Naive B cell (primary cell): ENCODE data around the gene PCCA. TPM values are rescaled to one million over a fixed set of nuclear protein-coding genes. Genes with fewer than 3 reads are reported as not detected.
"Not testable (repeated sequence)": the region's sequence is repeated elsewhere in the genome, so short reads cannot be mapped to it uniquely, and the experiment has no call there.

Source experiments
- ATAC-seq, 2 donors: fragments of 150-1000 bp; cut with Tn5 transposase; 2 replicates each; pipeline ENCODE4 v1.10.0; 2021; ENCODE audit warnings: low read depth in 2 of 2, mild to moderate bottlenecking in 2 of 2, moderate library complexity in 2 of 2
- DNase-seq: peaks from one replicate; pipeline ENCODE4 v3.0.0; 2022
- H3K27ac Mint-ChIP-seq, 6 donors: one replicate each; pipeline ENCODE4 v1.8.0; 2020 to 2022; ENCODE audit warnings: mild to moderate bottlenecking in 6 of 6, mixed read lengths in 6 of 6, moderate library complexity in 5 of 6, inconsistent platforms in 2 of 6
- H3K27me3 Mint-ChIP-seq, 3 donors: one replicate each; pipeline ENCODE4 v1.8.0; 2021 to 2022; ENCODE audit warnings: mixed read lengths in 3 of 3, mild to moderate bottlenecking in 1 of 3
- H3K36me3 Mint-ChIP-seq, 2 donors: one replicate each; pipeline ENCODE4 v1.8.0; 2020 to 2022; ENCODE audit warnings: mixed read lengths in 2 of 2, inconsistent platforms in 1 of 2, mild to moderate bottlenecking in 1 of 2
- H3K4me1 Mint-ChIP-seq, 3 donors: one replicate each; pipeline ENCODE4 v1.8.0; 2020 to 2022; ENCODE audit warnings: mixed read lengths in 3 of 3, inconsistent platforms in 1 of 3, mild to moderate bottlenecking in 1 of 3, moderate library complexity in 1 of 3
- H3K4me3 Mint-ChIP-seq, 8 donors: one replicate each; pipeline ENCODE4 v1.8.0; 2020 to 2022; ENCODE audit warnings: mild to moderate bottlenecking in 8 of 8, mixed read lengths in 8 of 8, moderate library complexity in 8 of 8, inconsistent platforms in 2 of 8
- H3K9me3 Mint-ChIP-seq, 7 donors: one replicate each; pipeline ENCODE4 v1.8.0; 2020 to 2022; ENCODE audit warnings: mixed read lengths in 7 of 7, mild to moderate bottlenecking in 5 of 7, inconsistent platforms in 2 of 7, moderate library complexity in 1 of 7
- polyA plus RNA-seq, 6 donors: library from polyadenylated mRNA; unstranded; fragments of 300-500 nt; fragmentation: Illumina TruSeq; gene quantifications; one replicate each; pipeline ENCODE4 v1.2.3, GENCODE V29; 2021; ENCODE audit warnings: low read depth in 6 of 6

The PCCA gene
- polyA plus RNA-seq, 6 donors from 2014 or later: 2.4 to 8.4 (median 4.6) TPM

DNA sequence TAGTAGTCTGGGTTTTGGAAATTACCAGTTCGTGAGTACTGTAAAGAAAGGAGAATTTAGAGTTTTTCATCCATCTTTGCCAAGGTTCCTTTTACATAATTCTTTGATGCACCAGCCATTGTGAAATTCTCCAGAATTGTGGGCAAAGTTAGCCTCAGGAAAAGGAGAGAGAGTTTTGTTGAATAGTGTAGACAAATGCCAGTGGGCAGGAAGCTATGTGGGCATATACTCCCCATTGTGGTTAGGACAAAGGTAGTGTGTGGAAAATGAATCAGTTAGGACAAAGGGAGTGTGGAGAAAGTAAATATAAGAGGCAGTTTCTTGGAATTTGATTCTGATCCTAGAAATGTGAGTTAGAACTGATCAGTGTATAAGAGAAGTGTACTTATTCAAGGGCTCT, 67.9 kb downstream of the PCCA start:
- Mint-ChIP-seq H3K4me1 (peaks cover 0 to 2% (median 0%) of the 10 kb centered on the region in 3 donors), H3K36me3 (peaks cover 7 to 14% of the 10 kb centered on the region in 2 donors), H3K27me3 (no peaks in the 10 kb centered on the region), H3K4me3 (no peak overlapping the region), H3K9me3 (no peaks in the 10 kb centered on the region), H3K27ac (peak overlapping the region in 1 of 6 donors; percentile 49)
- no peak for DNase-seq
- ATAC-seq: no peak

DNA sequence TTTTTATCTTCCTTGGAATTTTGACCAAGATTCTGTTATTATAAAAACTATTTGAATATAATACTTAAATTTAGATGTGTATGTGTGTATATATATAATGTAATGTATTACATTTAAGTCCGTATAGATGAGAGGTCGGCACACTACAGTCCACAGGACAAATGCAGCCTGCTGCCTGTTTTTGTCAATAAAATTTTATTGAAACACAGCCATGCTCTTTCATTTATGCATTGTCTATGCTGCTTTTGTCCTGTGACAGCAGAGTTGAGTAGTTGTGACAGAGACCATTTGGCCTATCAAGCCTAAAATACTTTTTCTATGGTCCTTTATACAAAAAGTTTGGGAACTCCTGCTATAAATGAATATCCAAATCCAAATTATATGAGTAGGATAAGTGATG, 69.7 kb downstream of the PCCA start:
- H3K9me3 Mint-ChIP-seq: no peaks in the 10 kb centered on the region
- H3K4me3 Mint-ChIP-seq: no peak overlapping the region
- no peaks in the 10 kb centered on the region for H3K27me3 Mint-ChIP-seq
- DNase-seq (no peak), ATAC-seq (no peak)
- H3K4me1 Mint-ChIP-seq: peaks cover 0 to 2% (median 0%) of the 10 kb centered on the region in 3 donors
- no peak overlapping the region for H3K27ac Mint-ChIP-seq
- peaks cover 7 to 17% of the 10 kb centered on the region in 2 donors for H3K36me3 Mint-ChIP-seq

DNA sequence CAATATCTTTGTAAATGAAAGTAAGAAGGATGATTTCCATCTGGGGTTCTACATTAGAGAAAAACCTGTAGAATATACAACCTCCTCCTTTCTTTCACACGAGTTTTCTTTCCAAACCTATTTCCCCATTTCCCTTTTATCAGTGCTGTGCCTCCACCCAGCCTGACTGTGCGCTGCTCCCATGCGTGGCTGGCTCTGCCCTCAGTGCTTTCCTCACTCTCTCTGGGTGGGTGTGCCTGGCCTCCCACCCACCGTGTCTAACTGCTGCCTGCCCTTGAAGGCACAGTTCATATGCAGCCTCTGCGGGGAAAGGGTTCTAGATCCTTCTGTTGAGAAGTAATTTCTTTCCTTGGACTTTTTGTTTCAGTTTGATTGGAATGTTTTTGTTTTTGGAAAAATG, 70.7 kb downstream of the PCCA start:
- Mint-ChIP-seq H3K27ac (peak overlapping the region in 2 of 6 donors; percentile 57 to 74), H3K4me1 (peaks cover 0 to 2% (median 0%) of the 10 kb centered on the region in 3 donors), H3K4me3 (no peak overlapping the region), H3K9me3 (peaks cover 0 to 2% (median 0%) of the 10 kb centered on the region in 7 donors), H3K27me3 (no peaks in the 10 kb centered on the region), H3K36me3 (peaks cover 7 to 14% of the 10 kb centered on the region in 2 donors)
- DNase-seq: no peak
- no peak for ATAC-seq

DNA sequence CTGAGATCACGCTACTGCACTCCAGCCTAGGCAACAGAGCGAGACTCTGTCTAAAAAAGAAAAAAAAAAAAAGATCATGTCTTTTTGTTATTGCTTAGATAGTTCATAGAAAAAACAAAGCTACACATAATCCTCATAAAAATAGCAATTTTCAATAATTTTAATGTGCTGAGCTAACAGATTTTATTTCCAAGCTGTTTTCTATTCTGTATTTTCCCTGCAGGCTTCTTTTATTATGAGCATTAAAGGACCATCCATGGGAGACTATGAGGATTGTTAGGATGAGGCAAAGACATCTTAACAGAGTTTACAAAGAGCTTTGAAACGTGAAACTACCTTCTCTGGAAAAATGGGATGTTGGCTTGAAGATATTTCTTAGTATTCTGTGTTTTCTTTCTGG, 71.6 kb downstream of the PCCA start:
- Mint-ChIP-seq H3K9me3 (peaks cover 0 to 2% (median 0%) of the 10 kb centered on the region in 7 donors), H3K27ac (no peak overlapping the region), H3K4me3 (no peak overlapping the region), H3K27me3 (no peaks in the 10 kb centered on the region), H3K36me3 (peaks cover 7 to 12% of the 10 kb centered on the region in 2 donors), H3K4me1 (peaks cover 0 to 2% (median 0%) of the 10 kb centered on the region in 3 donors)
- ATAC-seq (no peak), DNase-seq (no peak)

DNA sequence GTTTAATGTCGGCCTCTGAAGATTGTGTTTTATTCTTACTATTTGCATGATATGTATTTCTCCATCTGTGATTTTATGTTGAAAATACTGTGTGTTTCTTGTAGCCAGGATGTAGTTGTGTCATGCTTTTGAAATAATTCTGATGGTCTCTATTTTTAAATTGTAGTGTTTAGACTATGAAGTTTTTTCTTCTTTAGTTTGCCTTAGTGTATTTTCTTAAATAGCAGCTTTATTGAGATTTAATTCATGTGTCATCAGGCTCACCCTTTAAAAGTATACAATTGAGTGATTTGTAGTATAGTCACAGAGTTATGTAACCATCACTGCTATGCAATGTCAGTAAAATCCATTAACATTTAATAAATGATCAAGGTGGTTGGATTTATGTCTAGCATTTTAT, 74.5 kb downstream of the PCCA start:
- Mint-ChIP-seq H3K36me3 (peaks cover 0 to 19% of the 10 kb centered on the region in 2 donors), H3K27me3 (no peaks in the 10 kb centered on the region), H3K27ac (no peak overlapping the region), H3K4me3 (no peak overlapping the region), H3K4me1 (no peaks in the 10 kb centered on the region), H3K9me3 (peaks cover 0 to 2% (median 0%) of the 10 kb centered on the region in 7 donors)
- DNase-seq: no peak
- ATAC-seq: no peak

DNA sequence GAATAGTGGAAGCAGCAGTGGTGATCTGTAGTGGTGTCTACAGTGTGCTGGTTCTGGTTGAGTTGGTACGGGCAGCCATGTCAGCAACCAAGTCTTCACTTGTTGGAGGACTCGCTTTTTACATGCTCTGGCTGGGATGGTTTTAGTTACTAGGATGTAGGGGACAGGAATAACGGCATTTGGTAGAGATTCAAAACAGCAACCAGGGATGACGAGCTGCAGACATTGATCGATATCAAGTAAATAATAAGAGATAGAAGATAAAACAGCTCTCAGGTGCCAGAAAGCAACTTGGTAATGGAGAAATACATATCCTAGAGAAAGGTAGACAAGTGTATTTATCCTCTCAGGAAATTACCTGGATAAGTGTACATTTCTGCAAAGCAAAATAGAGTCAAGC, 84.3 kb downstream of the PCCA start:
- no peak for DNase-seq
- H3K4me1 Mint-ChIP-seq: no peaks in the 10 kb centered on the region
- peaks cover 14 to 16% of the 10 kb centered on the region in 2 donors for H3K36me3 Mint-ChIP-seq
- no peak overlapping the region for H3K27ac Mint-ChIP-seq
- peaks cover 0 to 12% (median 4%) of the 10 kb centered on the region in 7 donors for H3K9me3 Mint-ChIP-seq
- ATAC-seq: no peak
- H3K4me3 Mint-ChIP-seq: no peak overlapping the region
- no peaks in the 10 kb centered on the region for H3K27me3 Mint-ChIP-seq

DNA sequence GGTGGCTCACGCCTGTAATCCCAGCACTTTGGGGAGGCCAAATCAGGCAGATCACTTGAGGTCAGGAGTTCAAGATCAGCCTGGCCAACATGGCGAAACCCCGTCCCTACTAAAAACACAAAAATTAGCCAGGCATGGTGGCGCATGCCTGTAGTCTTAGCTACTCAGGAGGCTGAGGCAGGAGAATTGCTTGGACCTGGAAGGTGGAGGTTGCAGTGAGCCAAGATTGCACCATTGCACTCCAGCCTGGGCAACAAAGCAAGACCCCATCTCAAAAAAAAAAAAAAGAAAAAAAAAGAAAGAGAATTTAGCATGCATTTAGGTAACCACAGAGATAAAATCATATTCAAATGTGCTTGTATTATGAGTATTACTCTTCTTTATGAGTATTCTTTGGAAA, 85.6 kb downstream of the PCCA start:
- ATAC-seq, H3K27ac Mint-ChIP-seq, H3K4me1 Mint-ChIP-seq, DNase-seq, H3K4me3 Mint-ChIP-seq, H3K27me3 Mint-ChIP-seq: not testable (repeated sequence)
- Mint-ChIP-seq H3K36me3 (peaks cover 14 to 15% of the 10 kb centered on the region in 2 donors), H3K9me3 (peaks cover 0 to 12% (median 4%) of the 10 kb centered on the region in 7 donors)

DNA sequence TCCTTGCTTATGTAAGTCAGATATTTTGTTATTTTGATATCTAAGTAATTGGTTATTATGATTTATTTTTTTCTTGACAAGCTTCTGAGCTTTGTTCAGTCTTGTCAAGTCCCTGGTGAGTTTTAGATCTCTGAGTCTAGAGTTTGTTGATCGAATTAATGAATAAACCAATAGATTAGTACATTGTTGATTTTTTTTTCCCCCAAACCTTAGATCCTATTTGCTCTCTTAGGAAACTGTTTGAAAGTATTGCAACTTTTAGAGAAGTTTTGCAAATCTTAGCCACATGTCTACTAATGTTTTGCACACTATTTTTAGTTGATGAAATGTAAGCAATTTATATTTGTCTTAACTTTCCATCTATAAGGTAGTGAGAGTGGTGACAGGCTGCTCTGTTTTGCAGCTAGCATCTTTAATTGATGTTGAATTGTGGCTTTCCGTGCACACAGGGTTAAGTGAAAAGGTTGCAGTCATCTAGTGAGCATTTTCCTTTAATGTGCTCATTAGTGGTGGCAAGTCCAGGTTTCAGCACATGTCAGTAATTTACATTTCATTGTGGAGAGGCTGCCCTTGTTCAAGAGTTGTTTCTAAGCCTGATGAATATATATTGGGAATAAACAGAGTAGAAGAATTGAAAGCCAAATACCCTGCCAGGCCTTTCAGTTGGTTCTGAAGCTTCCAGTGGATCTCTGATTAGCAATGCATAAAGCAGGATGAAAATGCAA, 86.3 kb downstream of the PCCA start:
- no peak overlapping the region for H3K27ac Mint-ChIP-seq
- no peaks in the 10 kb centered on the region for H3K27me3 Mint-ChIP-seq
- H3K4me1 Mint-ChIP-seq: no peaks in the 10 kb centered on the region
- ATAC-seq (no peak), DNase-seq (no peak)
- peaks cover 0 to 12% (median 4%) of the 10 kb centered on the region in 7 donors for H3K9me3 Mint-ChIP-seq
- peaks cover 14 to 15% of the 10 kb centered on the region in 2 donors for H3K36me3 Mint-ChIP-seq
- no peak overlapping the region for H3K4me3 Mint-ChIP-seq

DNA sequence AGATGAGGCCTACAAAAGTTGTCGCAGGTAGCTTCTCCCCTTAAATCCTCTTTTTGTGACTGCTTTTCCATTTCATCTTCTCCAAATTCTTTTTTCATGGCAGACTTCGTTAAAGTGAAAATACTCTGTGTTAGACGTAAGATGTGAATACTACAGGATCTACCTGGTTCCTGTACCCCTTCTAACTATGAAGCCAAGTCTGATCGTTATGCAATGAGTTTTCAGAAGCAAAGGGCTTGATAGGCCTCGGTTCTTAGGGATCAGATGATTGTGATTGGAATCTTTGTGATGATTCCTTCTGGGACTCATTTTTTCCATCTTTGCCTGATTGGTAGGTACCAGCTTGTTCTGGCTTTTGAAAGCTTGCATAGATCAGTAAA, 86.9 kb downstream of the PCCA start:
- H3K36me3 Mint-ChIP-seq: peaks cover 14 to 15% of the 10 kb centered on the region in 2 donors
- no peak overlapping the region for H3K27ac Mint-ChIP-seq
- DNase-seq (no peak), ATAC-seq (no peak)
- no peaks in the 10 kb centered on the region for H3K27me3 Mint-ChIP-seq
- H3K9me3 Mint-ChIP-seq: peaks cover 0 to 12% (median 4%) of the 10 kb centered on the region in 7 donors
- no peaks in the 10 kb centered on the region for H3K4me1 Mint-ChIP-seq
- H3K4me3 Mint-ChIP-seq: no peak overlapping the region

DNA sequence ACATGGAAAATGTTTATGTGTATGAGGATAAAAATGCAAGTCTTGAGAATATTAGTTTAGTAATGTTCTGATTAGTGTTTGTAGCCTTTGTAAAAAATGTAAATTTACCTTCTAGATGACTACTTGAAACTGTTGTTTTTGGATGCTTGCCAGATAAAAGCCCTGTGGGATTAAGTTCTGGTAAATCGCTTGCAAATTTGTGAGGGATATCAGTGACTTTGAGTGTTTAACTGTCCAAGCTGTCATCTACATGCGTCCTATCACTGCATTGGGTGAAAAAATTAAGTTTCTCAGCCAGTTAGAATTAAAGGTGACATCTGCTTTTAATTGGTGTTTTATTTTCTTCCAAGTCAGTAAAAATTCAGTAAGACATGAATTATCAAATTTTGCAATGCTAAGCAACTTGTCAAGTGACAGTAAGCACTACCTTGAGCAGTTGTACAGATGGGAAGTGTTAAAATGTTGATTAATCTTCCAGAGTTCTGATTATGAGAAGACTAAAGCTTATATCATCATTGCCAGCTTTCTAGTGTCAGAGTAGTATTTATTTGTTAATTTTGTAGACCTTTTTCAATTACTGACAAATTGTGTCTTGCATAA, 88.0 kb downstream of the PCCA start:
- no peak overlapping the region for H3K27ac Mint-ChIP-seq
- DNase-seq (no peak), ATAC-seq (no peak)
- peaks cover 14 to 15% of the 10 kb centered on the region in 2 donors for H3K36me3 Mint-ChIP-seq
- H3K9me3 Mint-ChIP-seq: peaks cover 0 to 12% (median 4%) of the 10 kb centered on the region in 7 donors
- H3K4me1 Mint-ChIP-seq: no peaks in the 10 kb centered on the region
- H3K27me3 Mint-ChIP-seq: no peaks in the 10 kb centered on the region
- H3K4me3 Mint-ChIP-seq: no peak overlapping the region

DNA sequence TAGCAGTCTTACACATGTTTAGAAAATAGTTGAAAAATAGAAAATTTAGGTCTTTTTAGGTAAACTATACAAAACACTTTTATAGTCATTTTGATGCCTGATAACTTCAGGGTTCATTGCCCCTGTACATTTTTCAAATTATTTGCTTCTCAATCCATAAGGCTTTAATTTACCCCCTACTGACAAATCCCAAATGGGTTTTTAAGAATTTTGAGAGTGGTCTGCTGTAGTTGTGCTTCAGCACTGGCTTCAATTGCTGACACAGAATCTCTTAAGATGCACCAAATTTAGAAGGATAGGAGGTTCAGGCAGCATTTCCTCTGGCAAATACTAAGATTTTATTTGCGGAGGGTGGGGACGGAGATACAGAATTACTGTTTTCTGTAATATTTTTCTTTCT, 89.4 kb downstream of the PCCA start:
- DNase-seq (no peak), ATAC-seq (no peak)
- Mint-ChIP-seq H3K27ac (no peak overlapping the region), H3K4me1 (no peaks in the 10 kb centered on the region), H3K36me3 (peaks cover 5 to 6% of the 10 kb centered on the region in 2 donors), H3K27me3 (no peaks in the 10 kb centered on the region), H3K9me3 (peaks cover 0 to 6% (median 2%) of the 10 kb centered on the region in 7 donors), H3K4me3 (no peak overlapping the region)

DNA sequence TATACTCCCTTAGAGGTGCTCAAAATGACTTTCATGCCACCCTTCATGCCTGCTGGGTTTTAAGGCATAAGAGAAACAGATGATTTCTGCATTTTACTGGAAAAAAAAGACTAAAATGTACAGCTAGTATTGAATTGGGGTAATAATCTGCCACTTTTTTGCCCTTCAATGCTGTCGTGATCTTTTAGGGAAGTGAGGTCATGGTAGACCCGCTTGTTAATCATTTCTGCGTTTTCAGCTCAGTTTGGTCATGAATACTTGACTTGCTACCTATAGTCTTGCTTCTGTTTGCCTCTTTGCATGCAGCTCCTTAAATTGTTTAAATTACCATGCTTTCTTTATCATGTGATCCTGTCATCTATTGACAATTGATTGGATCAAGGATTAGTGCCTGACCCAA, 90.4 kb downstream of the PCCA start:
- H3K27ac Mint-ChIP-seq: peak overlapping the region in 1 of 6 donors; percentile 2
- no peaks in the 10 kb centered on the region for H3K36me3 Mint-ChIP-seq
- no peak for ATAC-seq
- no peaks in the 10 kb centered on the region for H3K27me3 Mint-ChIP-seq
- DNase-seq: no peak
- no peak overlapping the region for H3K4me3 Mint-ChIP-seq
- H3K4me1 Mint-ChIP-seq: peaks cover 0 to 5% (median 0%) of the 10 kb centered on the region in 3 donors
- peaks cover 0 to 3% (median 0%) of the 10 kb centered on the region in 7 donors for H3K9me3 Mint-ChIP-seq

DNA sequence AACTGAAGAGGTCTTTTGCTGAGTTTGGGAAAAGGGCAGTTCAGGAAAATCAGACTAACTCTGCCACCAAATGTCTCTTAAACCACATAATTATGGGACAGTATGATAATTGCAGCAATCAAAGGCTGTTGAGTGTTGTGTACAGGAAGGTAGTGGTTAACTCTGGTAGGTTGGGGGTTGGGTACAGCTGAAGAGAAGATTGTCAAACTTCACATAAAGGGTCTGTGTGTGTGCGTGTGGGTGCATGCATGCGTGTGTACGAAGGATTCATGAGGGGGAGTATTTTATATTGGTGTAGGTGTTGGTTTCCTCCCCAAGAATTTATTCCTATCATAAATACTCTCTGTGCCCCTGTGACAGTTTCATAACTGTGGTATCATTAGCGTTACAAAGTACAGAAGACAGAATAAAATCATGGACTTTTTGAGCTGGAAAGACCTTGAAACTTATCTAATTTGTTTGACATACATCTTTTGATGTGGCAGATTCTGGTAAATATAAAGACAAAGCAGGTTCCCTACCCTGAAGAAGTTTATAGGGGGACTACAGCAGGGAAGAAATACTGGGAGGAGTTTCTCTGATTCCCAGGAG, 94.1 kb downstream of the PCCA start:
- Mint-ChIP-seq H3K9me3 (peaks cover 0 to 3% (median 0%) of the 10 kb centered on the region in 7 donors), H3K4me1 (peaks cover 0 to 5% (median 0%) of the 10 kb centered on the region in 3 donors), H3K27ac (peak overlapping the region in 1 of 6 donors; percentile 0), H3K27me3 (no peaks in the 10 kb centered on the region), H3K36me3 (no peaks in the 10 kb centered on the region), H3K4me3 (no peak overlapping the region)
- ATAC-seq: no peak
- no peak for DNase-seq

DNA sequence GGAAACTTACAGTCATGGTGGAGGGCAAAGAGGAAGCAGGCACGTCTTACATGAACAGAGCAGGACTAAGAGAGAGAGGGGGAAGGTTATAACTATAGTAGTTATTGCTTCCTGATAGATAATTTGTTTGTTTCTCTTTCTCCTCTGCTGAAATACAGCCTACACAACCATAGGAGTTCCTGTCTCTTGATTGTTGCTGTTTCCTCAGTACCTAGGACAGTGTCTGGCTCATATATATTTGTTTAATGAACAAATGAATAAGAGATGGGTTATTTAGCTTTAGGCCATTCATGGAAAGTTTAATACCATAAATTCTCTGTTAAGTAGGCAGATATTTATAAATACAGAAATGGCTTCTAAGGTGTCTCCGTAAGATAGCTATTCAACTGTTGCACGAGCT, 95.2 kb downstream of the PCCA start:
- DNase-seq (no peak), ATAC-seq (no peak)
- Mint-ChIP-seq H3K27ac (peak overlapping the region in 2 of 6 donors; percentile 43 to 81), H3K4me1 (peaks cover 0 to 5% (median 0%) of the 10 kb centered on the region in 3 donors), H3K9me3 (peaks cover 0 to 5% (median 0%) of the 10 kb centered on the region in 7 donors), H3K27me3 (no peaks in the 10 kb centered on the region), H3K4me3 (no peak overlapping the region), H3K36me3 (peaks cover 0 to 5% of the 10 kb centered on the region in 2 donors)
